Measurements from ENCODE around the gene RBM34. TPM values are rescaled to one million over a fixed set of nuclear protein-coding genes. Genes with fewer than 3 reads are reported as not detected.
A peak's percentile ranks its signal among the peaks of the same experiment; 100 is the strongest.

Gene RBM34
- total RNA-seq, 1 experiment from 2014 or later, result 96.5 TPM

GRCh38 chr1:235157150-235157549 is 3.9 kb downstream of the RBM34 start:
- POLR2A ChIA-PET, result no interaction called here
- Histone ChIP-seq H3K4me3 (ENCODE audit: low read depth, low read length) (no peak overlapping the region), H3K9me3 (no peaks in the 10 kb centered on the region), H3K36me3 (ENCODE audit: control insufficient read depth, insufficient read depth, low read length) (peaks cover 4% of the 10 kb centered on the region; the same call in 1 of the 2 replicates), H3K4me1 (peaks cover 14% of the 10 kb centered on the region; the same call in 1 of the 2 replicates), H3K27me3 (replicated peaks; ENCODE audit: control insufficient read depth, insufficient read depth, low read length) (no peaks in the 10 kb centered on the region)
- H3K27ac Mint-ChIP-seq (ENCODE audit: unreplicated experiment), result no peak overlapping the region
- peaks cover 44% of the 10 kb centered on the region for H3K36me3 Mint-ChIP-seq (ENCODE audit: insufficient read depth, unreplicated experiment)
- intact Hi-C loops (cut with micrococcal nuclease; ENCODE audit: unreplicated experiment), result no loop called here
- no peak for TF ChIP-seq CTCF (IDR thresholded peaks at IDR 0.05; ENCODE audit: insufficient read depth in 1 of 2, low read depth in 1 of 2, low read length in 1 of 2, severe bottlenecking in 1 of 2, unreplicated experiment in 1 of 2)
- no peak overlapping the region for H3K4me3 Mint-ChIP-seq (ENCODE audit: unreplicated experiment)
- no TSS peak for BruUV-seq (replicated peaks)
- no peaks in the 10 kb centered on the region for H3K27me3 Mint-ChIP-seq (ENCODE audit: insufficient read depth, unreplicated experiment)
- peaks cover 12% of the 10 kb centered on the region for H3K4me1 Mint-ChIP-seq (ENCODE audit: low read depth, unreplicated experiment)
- DNase-seq, result no peak
- CTCF ChIA-PET, result no interaction called here
- H3K9me3 Mint-ChIP-seq (ENCODE audit: unreplicated experiment), result no peaks in the 10 kb centered on the region

DNA sequence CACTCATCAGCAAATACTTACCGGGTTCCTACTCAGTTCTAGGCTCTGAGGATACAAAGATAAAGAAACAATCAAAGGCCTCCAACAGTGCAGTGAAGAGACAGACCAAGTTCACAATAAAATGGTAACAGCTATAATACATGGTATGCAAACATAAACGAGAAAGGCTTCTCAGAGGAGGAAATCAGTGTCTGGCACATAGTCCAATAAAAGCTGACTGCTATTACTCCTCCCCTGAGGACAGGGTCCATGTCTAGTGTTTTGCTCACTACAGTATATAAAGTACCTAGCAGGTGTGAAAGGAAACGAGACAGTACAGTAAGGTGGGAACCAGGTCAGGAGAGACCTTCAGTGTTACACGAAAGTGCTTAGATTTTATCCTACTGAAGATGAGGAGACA is 4.3 kb downstream of the RBM34 start:
- Mint-ChIP-seq H3K9me3 (ENCODE audit: unreplicated experiment) (no peaks in the 10 kb centered on the region), H3K27ac (ENCODE audit: unreplicated experiment) (no peak overlapping the region), H3K4me3 (ENCODE audit: unreplicated experiment) (no peak overlapping the region), H3K27me3 (ENCODE audit: insufficient read depth, unreplicated experiment) (no peaks in the 10 kb centered on the region), H3K36me3 (ENCODE audit: insufficient read depth, unreplicated experiment) (peaks cover 44% of the 10 kb centered on the region), H3K4me1 (ENCODE audit: low read depth, unreplicated experiment) (peaks cover 8% of the 10 kb centered on the region)
- H3K4me3 ChIP-seq (ENCODE audit: low read depth, low read length), result no peak overlapping the region
- H3K9me3 ChIP-seq, result no peaks in the 10 kb centered on the region
- no TSS peak for BruUV-seq (replicated peaks)
- TF ChIP-seq CTCF (IDR thresholded peaks at IDR 0.05; ENCODE audit: insufficient read depth in 1 of 2, low read depth in 1 of 2, low read length in 1 of 2, severe bottlenecking in 1 of 2, unreplicated experiment in 1 of 2), result no peak
- intact Hi-C loops (cut with micrococcal nuclease; ENCODE audit: unreplicated experiment), result no loop called here
- DNase-seq, result no peak
- H3K27me3 ChIP-seq (replicated peaks; ENCODE audit: control insufficient read depth, insufficient read depth, low read length), result no peaks in the 10 kb centered on the region
- POLR2A ChIA-PET, result interaction anchor here (0.6 kb wide), 1 partner anchor 165 kb away, joined by 3 read pairs; no protein-coding TSS in a partner anchor
- H3K4me1 ChIP-seq, result peaks cover 12% of the 10 kb centered on the region; the same call in 1 of the 2 replicates
- CTCF ChIA-PET, result no interaction called here
- peaks cover 4% of the 10 kb centered on the region; the same call in 1 of the 2 replicates for H3K36me3 ChIP-seq (ENCODE audit: control insufficient read depth, insufficient read depth, low read length)

GRCh38 chr1:235156265-235156664 is 4.8 kb downstream of the RBM34 start:
- Histone ChIP-seq H3K27me3 (replicated peaks; ENCODE audit: control insufficient read depth, insufficient read depth, low read length) (no peaks in the 10 kb centered on the region), H3K9me3 (no peaks in the 10 kb centered on the region), H3K4me1 (peaks cover 10% of the 10 kb centered on the region; the same call in 1 of the 2 replicates), H3K4me3 (ENCODE audit: low read depth, low read length) (no peak overlapping the region), H3K36me3 (ENCODE audit: control insufficient read depth, insufficient read depth, low read length) (peaks cover 6% of the 10 kb centered on the region; the same call in 1 of the 2 replicates)
- H3K27me3 Mint-ChIP-seq (ENCODE audit: insufficient read depth, unreplicated experiment), result no peaks in the 10 kb centered on the region
- no peak overlapping the region for H3K27ac Mint-ChIP-seq (ENCODE audit: unreplicated experiment)
- peaks cover 5% of the 10 kb centered on the region for H3K4me1 Mint-ChIP-seq (ENCODE audit: low read depth, unreplicated experiment)
- peak in 1 of 2 experiments; percentile 2 for TF ChIP-seq CTCF (IDR thresholded peaks at IDR 0.05; ENCODE audit: insufficient read depth in 1 of 2, low read depth in 1 of 2, low read length in 1 of 2, severe bottlenecking in 1 of 2, unreplicated experiment in 1 of 2)
- intact Hi-C loops (cut with micrococcal nuclease; ENCODE audit: unreplicated experiment), result no loop called here
- ChIA-PET CTCF (no interaction called here), POLR2A (interaction anchor here (0.6 to 0.7 kb wide), 2 partner anchors 164 to 188 kb away, joined by 3 read pairs; no protein-coding TSS in a partner anchor)
- H3K36me3 Mint-ChIP-seq (ENCODE audit: insufficient read depth, unreplicated experiment), result peaks cover 46% of the 10 kb centered on the region
- no peak overlapping the region for H3K4me3 Mint-ChIP-seq (ENCODE audit: unreplicated experiment)
- no TSS peak for BruUV-seq (replicated peaks)
- no peaks in the 10 kb centered on the region for H3K9me3 Mint-ChIP-seq (ENCODE audit: unreplicated experiment)
- no peak for DNase-seq
